Lung (tissue), 12 donors: ENCODE results near the gene CEP95. TPM values are rescaled to one million over a fixed set of nuclear protein-coding genes. Genes with fewer than 3 reads are reported as not detected.
"Not testable (repeated sequence)": the region's sequence is repeated elsewhere in the genome, so short reads cannot be mapped to it uniquely, and the experiment has no call there.

Experiments used
- ATAC-seq: fragments of 200-7000 bp; cut with Tn5 transposase; one replicate; pipeline ENCODE4 v1.9.1; 2020; ENCODE audit warnings: moderate number of reproducible peaks; ENCODE audit not compliant: insufficient read depth, low FRiP score
- DNase-seq, 3 donors: peaks; one replicate each; pipeline ENCODE4 v3.0.0-alpha.2; 2013 to 2017
- H3K27ac ChIP-seq, 2 donors: one replicate each; pipeline ENCODE4 v1.5.1; 2013; ENCODE audit warnings: mild to moderate bottlenecking in 2 of 2, moderate library complexity in 2 of 2, control low read depth in 1 of 2, inconsistent platforms in 1 of 2, low read depth in 1 of 2, low read length in 1 of 2
- H3K27me3 ChIP-seq, 3 donors: one replicate each; pipeline ENCODE4 v1.5.1; 2013; ENCODE audit warnings: low read length in 2 of 3; ENCODE audit not compliant: control insufficient read depth in 3 of 3, insufficient read depth in 3 of 3
- H3K36me3 ChIP-seq, 4 donors: one replicate each; pipeline ENCODE4 v1.5.1; 2013; ENCODE audit warnings: low read length in 4 of 4, mild to moderate bottlenecking in 1 of 4, moderate library complexity in 1 of 4; ENCODE audit not compliant: control insufficient read depth in 4 of 4, insufficient read depth in 4 of 4
- H3K4me1 ChIP-seq, 5 donors: one replicate each; pipeline ENCODE4 v1.5.1; 2013; ENCODE audit warnings: low read length in 5 of 5, mild to moderate bottlenecking in 2 of 5, moderate library complexity in 1 of 5; ENCODE audit not compliant: control insufficient read depth in 5 of 5, insufficient read depth in 5 of 5
- H3K4me3 ChIP-seq: one replicate; pipeline ENCODE4 v1.5.1; 2013; ENCODE audit warnings: mild to moderate bottlenecking, control low read depth, moderate library complexity
- H3K9ac ChIP-seq, 2 donors: one replicate each; pipeline ENCODE4 v1.5.1; 2013; ENCODE audit warnings: low read length in 2 of 2, control low read depth in 1 of 2; ENCODE audit not compliant: insufficient read depth in 1 of 2
- H3K9me3 ChIP-seq, 4 donors: one replicate each; pipeline ENCODE4 v1.5.1; 2013; ENCODE audit warnings: low read length in 3 of 4, mild to moderate bottlenecking in 1 of 4, moderate library complexity in 1 of 4; ENCODE audit not compliant: control insufficient read depth in 4 of 4, insufficient read depth in 3 of 4
- WGBS, 2 donors: extraction: QIAGEN DNeasy Blood & Tissue Kit; methylation state at CpG; one replicate each; pipeline ENCODE4 v1.1.7; 2013; 5-methylcytosine and 5-hydroxymethylcytosine counted together
- polyA plus RNA-seq, 2 donors: library from polyadenylated mRNA; stranded (reverse); fragments of 200-250 nt; gene quantifications; one replicate each; pipeline ENCODE4 v1.2.1, GENCODE V29; 2013
- total RNA-seq, 2 donors: library from RNA; depleted of rRNA in 1 of 2; stranded (reverse); fragments of >200 nt in 1 of 2; gene quantifications; one replicate each; pipeline ENCODE4 v1.2.1, GENCODE V29; 2014 to 2021
- TF ChIP-seq, protein P1 (sequence below): IDR thresholded peaks from 2 replicates; pipeline ENCODE4 v1.5.1; 2012; ENCODE audit warnings: mild to moderate bottlenecking; ENCODE audit errors: control extremely low read depth, extremely low read depth
- donor health status: control.
- donor health status: control.
- donor health status: Bipolar disorder and iron deficiency.
- donor health status: healthy.
- donor health status: DM: yes; HTN: yes; CAD: no.

CEP95 gene
- total and polyA plus RNA-seq, 4 donors, result 12.8 to 115 (median 32.7) TPM

DNA sequence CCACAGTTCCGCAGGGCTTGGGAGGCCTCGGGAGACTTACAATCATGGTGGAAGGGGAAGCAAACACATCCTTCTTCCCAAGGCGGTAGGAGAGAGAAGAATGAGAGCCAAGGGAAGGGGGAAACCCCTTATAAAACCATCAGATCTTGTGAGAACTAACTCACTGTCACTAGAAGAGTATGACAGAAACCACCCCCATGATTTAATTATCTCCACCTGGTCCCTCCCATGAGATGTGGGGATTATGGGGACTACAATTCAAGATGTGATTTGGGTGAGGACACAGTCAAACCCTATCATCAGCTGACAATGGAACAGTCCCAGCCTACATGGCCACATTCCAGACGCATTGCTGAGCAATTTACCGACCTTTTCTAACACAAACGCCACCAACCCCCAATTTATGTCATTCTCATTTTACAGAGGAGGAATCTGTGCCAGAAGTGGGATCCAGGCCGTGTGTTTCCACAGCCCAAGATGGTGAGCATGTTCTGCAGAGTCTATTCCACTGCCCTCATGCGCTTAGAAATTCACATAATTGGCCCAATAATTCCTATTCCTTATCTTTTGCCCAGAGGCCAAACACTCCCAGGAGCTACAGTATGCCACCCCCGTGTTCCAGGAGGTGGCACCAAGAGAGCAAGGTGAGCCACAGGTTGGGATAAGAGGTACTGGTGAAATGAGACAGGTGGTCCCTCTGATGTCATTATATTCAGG is 40.6 kb upstream of the CEP95 start:
- H3K27me3 ChIP-seq, result no peaks in the 10 kb centered on the region
- no peak overlapping the region for H3K27ac ChIP-seq
- TF ChIP-seq, protein P1, sequence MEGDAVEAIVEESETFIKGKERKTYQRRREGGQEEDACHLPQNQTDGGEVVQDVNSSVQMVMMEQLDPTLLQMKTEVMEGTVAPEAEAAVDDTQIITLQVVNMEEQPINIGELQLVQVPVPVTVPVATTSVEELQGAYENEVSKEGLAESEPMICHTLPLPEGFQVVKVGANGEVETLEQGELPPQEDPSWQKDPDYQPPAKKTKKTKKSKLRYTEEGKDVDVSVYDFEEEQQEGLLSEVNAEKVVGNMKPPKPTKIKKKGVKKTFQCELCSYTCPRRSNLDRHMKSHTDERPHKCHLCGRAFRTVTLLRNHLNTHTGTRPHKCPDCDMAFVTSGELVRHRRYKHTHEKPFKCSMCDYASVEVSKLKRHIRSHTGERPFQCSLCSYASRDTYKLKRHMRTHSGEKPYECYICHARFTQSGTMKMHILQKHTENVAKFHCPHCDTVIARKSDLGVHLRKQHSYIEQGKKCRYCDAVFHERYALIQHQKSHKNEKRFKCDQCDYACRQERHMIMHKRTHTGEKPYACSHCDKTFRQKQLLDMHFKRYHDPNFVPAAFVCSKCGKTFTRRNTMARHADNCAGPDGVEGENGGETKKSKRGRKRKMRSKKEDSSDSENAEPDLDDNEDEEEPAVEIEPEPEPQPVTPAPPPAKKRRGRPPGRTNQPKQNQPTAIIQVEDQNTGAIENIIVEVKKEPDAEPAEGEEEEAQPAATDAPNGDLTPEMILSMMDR, result no peak
- H3K9me3 ChIP-seq, result peaks cover 0 to 2% (median 0%) of the 10 kb centered on the region in 4 donors
- 75 to 87% methylated on average over 9 of the region's 9 CpGs for WGBS, 2 donors
- H3K4me3 ChIP-seq, result no peak overlapping the region
- no peaks in the 10 kb centered on the region for H3K4me1 ChIP-seq
- DNase-seq (no peak), ATAC-seq (no peak)
- no peak overlapping the region for H3K9ac ChIP-seq
- peaks cover 0 to 6% (median 0%) of the 10 kb centered on the region in 4 donors for H3K36me3 ChIP-seq

DNA sequence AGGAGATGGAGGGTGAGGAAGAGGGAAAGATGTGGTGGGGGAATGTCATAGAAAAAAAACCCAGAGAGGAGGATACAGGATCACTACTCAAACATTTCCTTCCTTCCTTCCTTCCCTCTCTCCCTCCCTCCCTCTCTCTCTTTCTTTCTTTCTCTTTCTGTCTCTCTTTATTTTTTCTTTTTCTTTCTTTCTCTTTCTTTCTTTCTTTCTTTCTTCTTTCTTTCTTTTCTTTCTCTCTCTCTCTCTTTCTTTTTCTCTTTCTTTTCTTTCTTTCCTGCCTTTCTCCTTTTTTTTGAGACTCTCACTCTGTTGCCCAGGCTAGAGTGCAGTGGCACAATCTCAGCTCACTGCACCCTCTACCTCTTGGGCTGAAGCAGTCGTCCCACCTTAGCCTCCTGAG is 39.9 kb upstream of the CEP95 start:
- not testable (repeated sequence) for ATAC-seq, H3K4me1 ChIP-seq, H3K27me3 ChIP-seq, H3K27ac ChIP-seq, H3K4me3 ChIP-seq, H3K36me3 ChIP-seq, DNase-seq, H3K9ac ChIP-seq, H3K9me3 ChIP-seq
- 83 to 88% methylated on average over 1 of the region's 1 CpG for WGBS, 2 donors

DNA sequence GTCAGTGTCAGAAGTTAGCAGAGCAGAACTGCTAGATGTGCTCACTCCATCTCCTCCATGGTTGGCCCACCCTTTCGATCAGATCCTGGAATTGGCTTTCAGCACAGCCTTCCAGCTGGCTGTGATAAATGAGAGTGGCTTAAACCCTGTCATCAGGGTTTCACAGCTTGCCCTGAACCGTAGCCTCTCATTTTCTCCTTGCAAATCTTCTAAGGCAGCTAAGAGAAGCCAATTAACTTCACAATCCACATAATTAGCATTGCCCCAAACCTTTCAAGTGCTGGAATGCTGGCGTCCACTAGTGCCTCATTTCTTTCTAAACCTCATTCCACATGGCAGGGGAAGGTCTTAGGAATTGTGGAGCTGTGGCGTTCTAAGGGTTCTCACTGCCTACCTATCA is 36.2 kb upstream of the CEP95 start:
- Histone ChIP-seq H3K4me3 (no peak overlapping the region), H3K27me3 (no peaks in the 10 kb centered on the region), H3K27ac (no peak overlapping the region), H3K36me3 (peaks cover 0 to 6% (median 0%) of the 10 kb centered on the region in 4 donors), H3K4me1 (no peaks in the 10 kb centered on the region), H3K9ac (no peak overlapping the region), H3K9me3 (peaks cover 0 to 2% (median 0%) of the 10 kb centered on the region in 4 donors)
- ATAC-seq (no peak), DNase-seq (no peak)
- 87 to 90% methylated on average over 4 of the region's 4 CpGs for WGBS, 2 donors
- TF ChIP-seq, protein P1, result no peak

DNA sequence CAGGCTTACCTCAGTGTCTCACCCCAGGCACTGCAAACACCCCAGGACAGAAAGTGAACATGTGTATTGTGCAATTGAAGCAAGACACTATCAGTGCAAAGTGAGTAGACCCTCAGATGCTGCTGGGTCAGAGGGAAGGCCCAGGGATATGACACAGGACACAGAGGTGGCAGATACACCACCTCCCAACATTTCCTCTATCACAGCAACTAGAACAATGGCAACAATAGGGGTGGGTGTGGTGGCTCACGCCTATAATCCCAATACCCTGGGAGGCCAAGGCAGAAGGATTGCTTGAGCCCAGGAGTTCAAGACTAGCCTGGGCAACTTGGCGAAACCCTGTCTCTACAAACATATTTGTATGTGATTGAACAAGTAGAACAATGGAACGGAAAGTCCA is 35.3 kb upstream of the CEP95 start:
- no peak for ATAC-seq
- peaks cover 0 to 4% (median 0%) of the 10 kb centered on the region in 4 donors for H3K36me3 ChIP-seq
- WGBS, 2 donors, result 93 to 97% methylated on average over 3 of the region's 3 CpGs
- no peak overlapping the region for H3K9ac ChIP-seq
- peaks cover 0 to 2% (median 0%) of the 10 kb centered on the region in 4 donors for H3K9me3 ChIP-seq
- no peak overlapping the region for H3K27ac ChIP-seq
- no peaks in the 10 kb centered on the region for H3K4me1 ChIP-seq
- H3K27me3 ChIP-seq, result no peaks in the 10 kb centered on the region
- no peak overlapping the region for H3K4me3 ChIP-seq
- DNase-seq, result no peak
- TF ChIP-seq, protein P1, result no peak
